ENCODE measurements around the gene SLC35B2. TPM values are rescaled to one million over a fixed set of nuclear protein-coding genes. Genes with fewer than 3 reads are reported as not detected.

Gene SLC35B2
- total and polyA plus RNA-seq, 9 donors = 19.7 to 41.0 (median 27.1) TPM

DNA sequence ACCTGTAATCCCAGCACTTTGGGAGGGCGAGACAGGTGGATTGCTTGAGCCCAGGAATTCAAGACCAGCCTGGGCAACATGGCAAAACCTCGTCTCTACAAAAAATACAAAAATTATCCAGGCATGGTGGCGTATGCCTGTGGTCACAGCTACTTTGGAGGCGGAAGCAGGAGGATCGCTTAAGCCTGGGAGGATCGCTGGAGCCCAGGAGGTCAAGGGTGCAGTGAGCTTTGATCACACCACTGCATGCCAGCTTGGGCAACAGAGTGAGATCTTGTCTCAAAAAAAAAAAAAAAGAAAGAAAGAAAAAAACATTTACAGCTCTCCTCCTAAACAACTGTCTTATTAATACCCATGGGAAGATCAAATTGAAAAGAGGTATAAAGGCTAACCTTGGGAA, 49.4 kb downstream of the SLC35B2 start:
- Histone ChIP-seq H3K27me3 (no peaks in the 10 kb centered on the region), H3K4me3 (no peak overlapping the region), H3K27ac (no peak overlapping the region), H3K9me3 (no peaks in the 10 kb centered on the region), H3K4me1 (ENCODE audit: insufficient read depth) (peaks cover under 1% of the 10 kb centered on the region), H3K36me3 (no peaks in the 10 kb centered on the region)
- intact Hi-C loops (cut with DNase I) = no loop called here
- no peak for DNase-seq
- WGBS, 3 donors = 86 to 93% (median 90%) methylated on average over 6 of the region's 6 CpGs
- TF ChIP-seq, protein P1, sequence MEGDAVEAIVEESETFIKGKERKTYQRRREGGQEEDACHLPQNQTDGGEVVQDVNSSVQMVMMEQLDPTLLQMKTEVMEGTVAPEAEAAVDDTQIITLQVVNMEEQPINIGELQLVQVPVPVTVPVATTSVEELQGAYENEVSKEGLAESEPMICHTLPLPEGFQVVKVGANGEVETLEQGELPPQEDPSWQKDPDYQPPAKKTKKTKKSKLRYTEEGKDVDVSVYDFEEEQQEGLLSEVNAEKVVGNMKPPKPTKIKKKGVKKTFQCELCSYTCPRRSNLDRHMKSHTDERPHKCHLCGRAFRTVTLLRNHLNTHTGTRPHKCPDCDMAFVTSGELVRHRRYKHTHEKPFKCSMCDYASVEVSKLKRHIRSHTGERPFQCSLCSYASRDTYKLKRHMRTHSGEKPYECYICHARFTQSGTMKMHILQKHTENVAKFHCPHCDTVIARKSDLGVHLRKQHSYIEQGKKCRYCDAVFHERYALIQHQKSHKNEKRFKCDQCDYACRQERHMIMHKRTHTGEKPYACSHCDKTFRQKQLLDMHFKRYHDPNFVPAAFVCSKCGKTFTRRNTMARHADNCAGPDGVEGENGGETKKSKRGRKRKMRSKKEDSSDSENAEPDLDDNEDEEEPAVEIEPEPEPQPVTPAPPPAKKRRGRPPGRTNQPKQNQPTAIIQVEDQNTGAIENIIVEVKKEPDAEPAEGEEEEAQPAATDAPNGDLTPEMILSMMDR (IDR thresholded peaks at IDR 0.05) = no peak
- TF ChIP-seq EP300 (IDR thresholded peaks at IDR 0.05) (no peak), POLR2A (IDR thresholded peaks at IDR 0.05) (no peak)

MicroRNA genes within 50 kb of the gene (microRNA counts, 767-probe panel; counts per million panel counts)
- 530 counts per million, percentile 78 among the panel's probes with 10 or more counts for microRNA hsa-miR-4647

Small RNA genes within 50 kb of the gene (small RNA-seq; reads per million reads assigned to genes)
- not detected for gene RN7SL811P

Other genes starting within 250 kb of the SLC35B2 start
- gene MRPL14, start 130.1 kb downstream of the SLC35B2 start, total RNA-seq = 10 to 100 TPM; 21.5 to 35.9 (median 24.9) TPM
- 10 to 100 TPM; 20.8 to 23.3 TPM for gene MRPL14, start 130.1 kb downstream of the SLC35B2 start, polyA plus RNA-seq
- 10 to 100 TPM in 6 of 7 donors, 1 to 10 TPM in 1; 7.5 to 20.6 (median 16.5) TPM for gene TMEM63B, start 130.0 kb downstream of the SLC35B2 start, total RNA-seq
- gene TMEM63B, start 130.0 kb downstream of the SLC35B2 start, polyA plus RNA-seq = 10 to 100 TPM; 11.7 to 25.7 TPM
- under 1 TPM in 3 of 7 donors, not detected in 4; 0.18 to 0.22 (median 0.20) TPM for gene CAPN11, start 98.7 kb downstream of the SLC35B2 start, total RNA-seq
- under 1 TPM; 0.17 to 0.38 TPM for gene CAPN11, start 98.7 kb downstream of the SLC35B2 start, polyA plus RNA-seq
- under 1 TPM in 2 of 7 donors, not detected in 5; 0.43 to 0.50 TPM for gene MYMX, start 40.6 kb downstream of the SLC35B2 start, total RNA-seq
- under 1 TPM; 0.40 to 0.42 TPM for gene MYMX, start 40.6 kb downstream of the SLC35B2 start, polyA plus RNA-seq
- 10 to 100 TPM; 11.2 to 35.4 (median 30.2) TPM for gene SLC29A1, start 33.9 kb downstream of the SLC35B2 start, total RNA-seq
- 10 to 100 TPM; 24.8 to 54.0 TPM for gene SLC29A1, start 33.9 kb downstream of the SLC35B2 start, polyA plus RNA-seq
- 1,000 to 10,000 TPM in 6 of 7 donors, 100 to 1,000 TPM in 1; 820 to 1,796 (median 1,051) TPM for gene HSP90AB1, start 10.4 kb downstream of the SLC35B2 start, total RNA-seq
- gene HSP90AB1, start 10.4 kb downstream of the SLC35B2 start, polyA plus RNA-seq = 1,000 to 10,000 TPM in 1 of 2 donors, 100 to 1,000 TPM in 1; 972 to 1,905 TPM
- gene NFKBIE, start 8.0 kb upstream of the SLC35B2 start, total RNA-seq = 10 to 100 TPM in 2 of 7 donors, 1 to 10 TPM in 5; 2.8 to 93.6 (median 4.9) TPM
- 1 to 10 TPM; 2.7 to 6.8 TPM for gene NFKBIE, start 8.0 kb upstream of the SLC35B2 start, polyA plus RNA-seq
- under 1 TPM in 4 of 7 donors, not detected in 3; under 0.01 to 0.12 (median 0.05) TPM for gene TMEM151B, start 12.9 kb upstream of the SLC35B2 start, total RNA-seq
- gene TMEM151B, start 12.9 kb upstream of the SLC35B2 start, polyA plus RNA-seq = under 1 TPM in 1 of 2 donors, not detected in 1; 0.04 TPM
- 10 to 100 TPM in 6 of 7 donors, 1 to 10 TPM in 1; 9.2 to 15.5 (median 14.2) TPM for gene AARS2, start 55.8 kb upstream of the SLC35B2 start, total RNA-seq
- 1 to 10 TPM; 3.0 to 6.9 TPM for gene AARS2, start 55.8 kb upstream of the SLC35B2 start, polyA plus RNA-seq
- 1 to 10 TPM in 1 of 7 donors, under 1 TPM in 2, not detected in 4; 0.25 to 1.4 (median 0.28) TPM for gene SPATS1, start 85.1 kb upstream of the SLC35B2 start, total RNA-seq
- not detected for gene SPATS1, start 85.1 kb upstream of the SLC35B2 start, polyA plus RNA-seq
- gene CDC5L, start 130.2 kb upstream of the SLC35B2 start, total RNA-seq = 10 to 100 TPM; 15.0 to 24.0 (median 19.7) TPM
- gene CDC5L, start 130.2 kb upstream of the SLC35B2 start, polyA plus RNA-seq = 10 to 100 TPM; 13.0 to 17.2 TPM

Data from ovary (tissue), 9 donors.